AG20443 (cell line): Measurements from ENCODE around the gene COPS9.

Source experiments
- DNase-seq: peaks from one replicate; pipeline ENCODE4 v3.0.0; 2012; ENCODE audit warnings: low spot score, mixed read lengths

COPS9 gene

DNA sequence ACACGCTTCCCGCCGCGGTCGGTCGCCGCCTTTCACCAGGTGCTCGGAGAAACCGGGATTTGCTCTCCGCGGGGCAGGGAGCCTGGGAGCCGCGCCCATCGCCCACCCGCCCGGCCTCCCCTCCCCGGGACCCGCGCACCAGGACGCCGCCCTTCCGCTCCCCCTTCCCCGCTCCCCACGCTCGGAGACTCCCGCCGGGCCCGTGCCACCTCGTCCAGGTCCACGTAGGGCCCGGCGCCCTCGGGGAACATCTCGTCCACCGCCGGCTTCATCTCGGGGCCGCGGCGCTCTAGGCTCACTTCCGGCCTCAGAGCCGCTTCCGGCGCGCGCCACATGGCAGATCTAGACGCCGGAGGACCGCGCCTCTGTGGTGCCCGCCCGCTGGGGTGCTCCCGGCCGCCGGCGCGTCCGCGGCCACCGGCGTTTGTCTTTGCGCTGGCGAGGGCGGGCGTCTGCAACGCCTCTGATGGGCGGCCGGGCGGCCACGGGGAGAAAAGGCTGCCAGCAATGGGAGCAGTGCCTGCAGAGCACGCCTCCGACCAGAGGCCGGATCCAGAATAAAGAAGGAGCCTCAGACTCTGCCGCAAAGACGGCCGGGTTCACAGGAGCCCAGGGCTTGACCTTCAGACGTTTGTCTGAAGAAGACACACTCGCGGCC lies at the start of gene COPS9:
COPS9 (minus strand) TSS at position 293 of the 658 bp plus-strand sequence; CDS start at position 272, 21 bp downstream.
- DNase-seq = peak; percentile 99

DNA sequence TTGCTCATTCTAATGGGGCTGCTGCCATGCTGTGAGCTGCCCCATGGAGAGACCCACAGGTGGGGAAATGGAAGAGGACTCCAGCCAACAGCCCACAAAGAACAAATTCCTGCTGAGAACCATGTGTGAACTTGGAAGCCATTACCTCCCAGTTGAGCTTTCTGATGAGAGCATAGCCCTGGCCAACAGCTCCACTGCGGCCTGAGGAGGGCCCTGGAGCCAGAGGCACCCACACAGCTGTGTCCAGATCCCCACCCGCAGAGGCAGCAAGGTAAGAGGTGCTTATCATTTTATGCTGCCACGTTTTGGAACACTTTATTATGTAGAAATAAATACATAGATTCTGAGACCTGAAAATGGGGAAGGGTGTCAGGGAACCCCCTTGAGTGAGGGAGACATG lies 48.6 kb upstream of the COPS9 start:
- DNase-seq = no peak

DNA sequence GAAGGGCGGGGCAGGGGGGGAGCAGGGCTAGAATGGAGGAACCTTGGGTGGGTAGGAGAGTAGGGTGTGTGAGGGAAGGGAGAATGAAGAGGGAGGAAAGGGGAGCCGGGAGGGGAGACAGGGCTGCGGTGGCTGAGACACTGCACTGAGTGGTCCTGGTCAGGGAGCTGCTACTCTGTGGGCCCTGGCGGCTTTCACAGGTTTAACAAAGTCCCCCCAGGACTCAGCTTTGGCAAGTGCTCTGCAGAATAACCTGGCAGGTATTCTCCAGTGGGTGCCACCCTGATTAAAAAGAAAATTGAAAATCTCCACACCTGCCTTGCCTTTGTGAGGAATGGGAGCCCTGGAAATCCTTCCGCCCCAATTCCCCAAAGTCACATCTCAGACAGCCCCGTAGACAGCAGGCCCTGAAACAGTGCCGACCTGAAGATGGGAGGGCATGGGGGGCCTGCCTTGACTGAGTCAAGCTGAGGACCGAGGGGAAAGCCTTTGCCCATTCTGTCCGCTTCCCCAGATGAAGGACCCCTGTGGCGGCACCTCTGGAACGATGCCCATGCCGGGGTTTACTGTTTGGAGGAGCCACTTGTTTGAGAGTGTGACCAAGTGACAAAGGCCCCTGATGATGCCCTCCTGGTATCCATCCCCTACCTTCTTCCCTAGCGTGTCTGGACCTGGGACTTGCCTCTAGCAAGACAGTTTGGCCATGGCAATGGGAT lies 47.9 kb upstream of the COPS9 start:
- DNase-seq = no peak

DNA sequence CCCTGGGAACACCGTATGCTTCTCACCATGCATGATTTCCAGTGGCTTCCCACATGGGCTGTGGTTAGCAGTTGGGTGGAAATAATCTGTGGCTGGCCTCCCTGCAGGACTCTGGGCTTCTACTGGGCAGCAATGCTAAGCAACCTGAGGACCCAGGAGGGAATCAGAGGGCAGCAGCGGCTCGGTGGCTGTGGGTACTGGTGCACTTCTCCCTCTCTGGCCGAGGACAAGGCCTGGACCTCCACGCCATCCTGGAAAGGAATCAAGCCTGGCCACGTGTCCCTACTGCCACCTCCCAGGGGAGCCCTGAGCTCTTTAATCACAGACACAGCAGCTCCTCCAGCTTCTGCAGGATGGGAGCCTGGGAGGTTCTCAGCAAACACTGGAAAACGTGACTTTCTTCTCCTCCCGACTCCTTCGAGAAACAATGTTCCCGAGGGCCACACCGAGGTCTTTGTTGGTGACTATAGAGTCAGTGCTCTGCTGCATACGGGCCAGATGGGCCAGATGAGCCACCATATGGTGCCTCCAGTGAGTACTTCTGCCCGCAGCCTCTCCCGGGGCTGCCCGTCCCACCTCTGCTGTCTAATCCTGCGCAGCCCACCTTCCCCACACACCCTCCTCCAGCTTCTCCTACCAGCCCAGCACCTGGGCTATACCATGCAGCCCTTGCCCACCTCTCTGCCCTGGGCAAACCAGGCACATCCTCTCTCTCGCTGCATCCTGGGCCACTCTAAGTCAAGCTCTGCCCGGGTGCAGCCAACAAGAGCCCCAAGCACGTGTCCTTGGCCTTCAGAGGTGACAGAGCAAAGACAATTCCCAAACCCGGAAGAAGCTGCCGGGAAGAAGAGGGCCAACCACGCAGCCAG lies 47.1 kb upstream of the COPS9 start:
- DNase-seq = no peak

DNA sequence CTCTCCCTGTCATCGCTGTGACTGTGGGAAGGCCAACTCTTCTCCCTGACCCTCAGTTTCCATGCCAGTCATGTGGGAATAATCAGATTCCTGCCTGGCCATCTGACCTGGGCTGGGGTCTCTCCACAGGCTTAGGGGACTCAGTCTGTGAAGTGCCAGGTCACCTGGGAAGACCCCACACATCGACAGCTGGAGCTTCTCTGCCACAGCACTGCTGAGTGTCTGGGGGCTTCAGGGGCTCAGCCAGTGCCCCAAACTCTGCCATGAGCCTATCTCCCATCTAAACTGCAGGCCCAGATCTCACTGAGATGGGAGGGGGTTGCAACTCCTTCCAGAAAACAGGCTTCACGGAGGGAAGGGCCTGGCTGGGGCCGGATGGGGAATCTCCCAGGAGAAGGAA lies 46.4 kb upstream of the COPS9 start:
- no peak for DNase-seq

DNA sequence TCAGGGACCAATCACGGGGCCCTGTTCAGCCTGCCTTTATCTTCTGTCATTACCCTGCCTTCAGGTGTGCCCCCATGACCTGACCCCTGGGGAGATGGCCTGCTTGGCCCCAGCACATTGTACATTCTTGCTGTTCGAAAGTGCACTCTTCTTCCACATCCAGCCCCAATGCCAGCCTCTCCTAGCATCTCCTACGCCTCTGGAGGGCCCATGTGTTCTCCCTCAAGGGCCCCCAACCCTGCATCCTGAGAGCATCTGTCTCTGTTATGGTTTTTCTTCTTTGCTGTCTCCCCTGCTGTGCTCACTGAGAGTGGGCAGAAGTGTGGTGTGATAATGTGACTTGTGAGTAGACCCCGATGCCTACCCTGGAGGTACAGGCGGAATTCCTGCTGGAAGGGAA lies 45.9 kb upstream of the COPS9 start:
- no peak for DNase-seq

DNA sequence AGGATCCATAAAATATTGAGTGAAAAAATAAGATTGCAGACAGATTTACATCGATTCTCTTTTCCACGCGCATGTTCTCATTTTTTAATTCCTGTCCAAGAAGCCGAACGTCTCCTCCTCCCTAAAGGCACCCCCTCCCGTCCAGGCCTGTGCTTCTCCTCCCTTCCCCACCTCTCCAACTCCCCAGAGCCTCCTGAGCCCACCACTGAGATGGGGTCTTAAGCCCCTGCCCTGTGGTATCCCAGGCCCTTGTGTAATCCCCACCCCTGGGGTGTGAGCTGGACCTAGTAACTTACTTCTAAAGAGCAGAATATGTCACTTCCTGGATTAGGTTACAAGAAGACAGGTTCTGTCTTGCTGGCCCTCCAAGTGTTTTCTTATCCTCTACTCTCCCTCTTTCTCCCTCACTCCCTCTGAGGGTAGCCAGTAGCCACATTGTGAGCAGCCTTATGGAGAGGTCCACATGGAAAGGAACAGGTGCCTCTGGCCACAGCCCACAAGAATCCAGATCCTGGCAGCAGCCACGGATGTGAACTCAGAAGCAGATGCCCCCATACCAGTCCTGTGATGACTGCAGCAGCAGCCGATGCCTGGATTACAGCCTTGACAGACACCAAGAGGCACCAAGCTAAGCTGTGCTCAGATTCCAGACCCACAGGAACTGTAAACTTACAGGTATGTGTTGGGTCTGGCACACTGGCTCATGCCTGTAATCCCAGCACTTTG lies 44.0 kb upstream of the COPS9 start:
- DNase-seq = no peak

DNA sequence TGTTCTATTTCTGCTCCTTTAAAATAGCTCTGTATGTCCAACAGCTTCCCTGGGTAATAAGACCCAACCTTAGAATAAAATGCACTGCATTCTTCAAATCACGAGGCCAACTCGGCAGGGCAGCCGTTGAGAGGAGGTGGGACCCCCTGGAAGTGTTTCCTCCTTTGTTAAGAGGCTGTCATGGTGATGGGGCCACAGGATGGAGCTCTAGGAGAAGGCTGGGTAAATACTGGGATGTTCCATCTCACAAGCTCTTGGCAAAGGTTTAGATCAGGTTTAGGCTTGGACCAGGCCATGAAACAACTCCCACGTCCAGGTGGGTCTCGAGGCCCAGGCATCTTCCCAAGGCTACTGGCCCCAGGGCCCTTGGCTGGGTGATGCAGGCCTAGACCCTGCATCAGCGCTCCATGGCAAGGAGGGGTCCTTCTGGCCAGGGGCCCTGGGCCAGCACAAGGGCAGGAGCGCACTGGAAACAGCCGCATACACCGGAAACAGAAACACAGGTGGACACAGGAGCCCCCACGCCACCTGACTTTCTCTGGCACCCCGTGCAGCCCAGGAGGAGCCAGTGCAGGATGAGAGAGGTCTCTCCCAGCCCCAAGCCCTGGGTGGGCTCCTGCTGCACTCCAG lies 43.2 kb upstream of the COPS9 start:
- DNase-seq = no peak

DNA sequence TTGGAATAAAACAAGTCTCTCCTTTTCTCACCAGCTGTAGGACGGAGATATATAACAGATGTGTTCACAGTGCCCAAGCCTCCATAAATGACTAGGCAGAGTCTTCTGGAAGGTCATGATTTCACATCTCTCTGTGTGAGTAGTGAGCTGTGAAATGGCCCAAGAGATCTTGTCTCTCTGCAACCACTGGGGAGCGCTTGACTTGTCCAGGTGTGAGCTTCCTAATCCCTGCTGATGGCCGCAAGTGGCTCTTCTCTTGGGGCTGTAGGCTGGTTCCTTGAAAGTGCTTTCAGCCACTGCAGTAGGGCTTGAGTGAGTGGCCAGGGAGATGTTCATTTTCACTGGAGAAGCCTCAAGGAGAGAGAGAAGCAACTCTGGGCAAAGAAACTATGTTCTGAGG lies 42.5 kb upstream of the COPS9 start:
- DNase-seq = no peak

DNA sequence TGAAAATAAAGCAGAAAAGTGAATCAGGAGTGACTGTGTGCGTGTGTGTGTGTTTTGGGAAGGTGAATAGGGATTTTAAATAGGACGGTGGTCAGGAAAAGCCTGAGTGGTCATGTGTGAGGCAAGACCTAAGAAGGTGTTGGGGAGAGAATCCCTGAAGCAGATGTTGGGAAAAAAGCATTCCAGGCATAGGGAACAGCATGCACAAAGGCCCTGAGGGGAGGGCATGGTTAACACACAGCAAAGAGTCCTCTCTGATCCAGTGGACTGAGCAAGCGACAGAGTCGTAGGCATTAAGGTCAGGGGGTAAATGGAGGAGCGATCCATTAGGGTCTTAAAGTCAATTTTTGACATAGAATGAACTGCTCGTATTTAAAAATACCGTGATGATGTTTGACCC lies 38.4 kb upstream of the COPS9 start:
- no peak for DNase-seq

DNA sequence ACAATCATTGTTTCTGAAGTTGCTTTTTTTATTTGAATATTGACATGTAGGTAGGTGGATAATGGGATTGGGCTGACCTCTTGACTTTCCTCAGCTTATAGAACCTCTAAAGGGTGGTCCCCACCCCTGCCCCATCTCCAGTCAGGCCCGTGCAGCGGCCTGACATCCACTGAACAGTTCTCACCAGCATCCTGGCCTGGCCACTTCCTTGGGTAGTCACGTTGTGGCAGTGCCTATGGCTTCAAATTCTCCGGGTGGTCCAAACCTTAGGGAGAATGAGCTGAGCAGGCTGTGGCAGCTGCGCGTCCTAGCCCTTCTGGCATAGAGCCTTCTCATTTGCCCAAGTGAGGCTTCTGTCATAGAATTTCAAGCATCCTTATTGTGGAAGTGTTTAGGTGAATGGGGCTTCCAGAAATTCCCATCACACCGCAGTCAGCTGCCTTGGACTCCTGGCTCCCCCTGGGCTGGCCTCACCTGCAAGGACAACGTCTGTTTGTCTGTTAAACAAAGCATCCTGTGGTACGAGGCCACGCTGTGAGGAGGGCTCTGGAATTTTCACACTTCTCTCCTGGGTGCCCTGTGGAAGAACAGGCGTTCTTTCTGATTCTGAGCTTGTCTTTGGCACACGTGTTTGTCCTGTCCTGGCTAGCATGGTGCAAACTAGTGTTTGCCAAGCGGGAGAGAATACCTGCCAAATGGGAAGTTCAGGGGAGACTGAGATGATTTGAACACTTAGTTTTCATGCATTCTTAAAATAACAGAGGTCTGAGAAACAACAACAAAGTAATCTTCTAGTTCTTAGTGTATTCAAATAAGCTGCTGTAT lies 36.2 kb upstream of the COPS9 start:
- no peak for DNase-seq

DNA sequence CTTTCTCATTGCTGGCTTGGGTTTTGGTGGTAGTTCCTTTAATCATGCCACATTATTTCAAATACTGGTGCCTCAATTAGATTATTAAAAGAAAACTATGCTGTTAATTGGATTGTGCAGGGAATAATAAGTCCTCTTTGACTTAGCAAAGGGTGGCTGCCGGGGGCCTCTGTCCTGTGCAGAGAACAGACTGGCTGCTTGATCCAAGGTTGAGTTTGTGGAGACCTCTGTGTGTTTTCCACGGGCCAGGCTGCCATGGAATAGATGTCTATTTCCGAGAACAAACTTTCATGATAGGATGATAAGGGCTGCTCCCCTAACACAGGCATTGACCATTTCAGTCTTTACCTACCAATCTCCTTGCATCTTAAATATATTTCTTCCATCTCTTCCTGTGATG lies 34.8 kb upstream of the COPS9 start:
- DNase-seq = no peak

DNA sequence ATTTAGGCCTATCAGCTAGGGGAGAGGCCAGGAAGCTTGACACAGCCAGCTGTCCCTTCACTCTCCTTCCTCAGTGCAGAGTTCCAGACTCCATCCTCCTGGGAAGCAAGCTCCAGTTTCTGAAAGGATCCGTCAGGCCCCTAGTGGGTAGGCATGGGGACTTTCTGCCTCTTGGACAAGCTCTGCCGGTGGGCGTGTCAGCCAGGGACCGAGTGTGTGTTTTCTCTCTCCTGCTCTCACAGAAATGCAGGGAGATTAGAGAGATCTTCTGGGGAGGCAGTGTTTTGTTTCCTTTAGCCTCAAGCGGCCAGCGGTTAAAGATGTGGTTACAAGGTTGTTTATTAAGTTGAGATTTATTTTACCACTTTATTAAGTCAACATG lies 34.2 kb upstream of the COPS9 start:
- DNase-seq = no peak

DNA sequence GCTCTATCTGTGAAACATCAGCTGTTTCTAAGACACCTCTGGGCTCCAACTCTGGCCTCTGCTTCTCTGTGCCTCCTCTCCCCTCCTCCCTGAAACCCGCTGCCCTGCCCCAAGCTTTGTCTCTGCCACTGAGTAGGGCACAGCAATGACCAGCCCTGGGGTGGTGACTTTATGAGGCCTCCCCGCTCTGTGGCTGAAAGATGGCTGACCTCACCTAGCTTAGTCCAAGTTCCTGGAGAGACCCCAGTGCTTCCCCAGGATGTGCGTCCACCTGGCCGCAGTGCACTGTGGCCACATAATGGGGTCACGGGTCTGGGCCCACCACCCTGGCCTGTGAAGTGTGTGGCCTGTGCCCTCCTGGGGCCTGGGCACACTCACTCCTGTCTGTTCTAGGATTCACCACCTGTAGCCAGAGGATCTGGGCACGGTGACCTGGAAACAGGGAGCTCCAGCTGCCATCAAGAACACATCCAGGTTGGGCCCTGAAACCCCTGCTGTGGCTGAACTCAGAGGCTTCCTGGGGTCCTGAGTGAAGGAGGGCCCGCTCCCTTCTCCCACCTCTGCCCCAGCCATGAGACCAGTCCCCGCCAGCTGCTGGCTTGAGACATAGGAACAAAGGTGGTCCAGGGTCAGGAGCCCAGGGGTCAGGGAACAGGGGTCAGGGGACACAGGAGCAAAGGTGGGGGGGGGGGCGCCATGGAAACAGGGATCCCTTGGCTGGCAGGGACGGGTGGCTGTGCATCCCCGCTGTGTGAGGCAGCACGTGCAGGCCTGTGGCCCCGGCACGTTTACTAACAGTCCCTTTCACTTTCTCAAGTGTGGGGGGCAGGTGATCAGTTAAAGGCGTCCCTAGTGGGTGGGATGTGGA lies 33.6 kb upstream of the COPS9 start:
- DNase-seq = no peak

DNA sequence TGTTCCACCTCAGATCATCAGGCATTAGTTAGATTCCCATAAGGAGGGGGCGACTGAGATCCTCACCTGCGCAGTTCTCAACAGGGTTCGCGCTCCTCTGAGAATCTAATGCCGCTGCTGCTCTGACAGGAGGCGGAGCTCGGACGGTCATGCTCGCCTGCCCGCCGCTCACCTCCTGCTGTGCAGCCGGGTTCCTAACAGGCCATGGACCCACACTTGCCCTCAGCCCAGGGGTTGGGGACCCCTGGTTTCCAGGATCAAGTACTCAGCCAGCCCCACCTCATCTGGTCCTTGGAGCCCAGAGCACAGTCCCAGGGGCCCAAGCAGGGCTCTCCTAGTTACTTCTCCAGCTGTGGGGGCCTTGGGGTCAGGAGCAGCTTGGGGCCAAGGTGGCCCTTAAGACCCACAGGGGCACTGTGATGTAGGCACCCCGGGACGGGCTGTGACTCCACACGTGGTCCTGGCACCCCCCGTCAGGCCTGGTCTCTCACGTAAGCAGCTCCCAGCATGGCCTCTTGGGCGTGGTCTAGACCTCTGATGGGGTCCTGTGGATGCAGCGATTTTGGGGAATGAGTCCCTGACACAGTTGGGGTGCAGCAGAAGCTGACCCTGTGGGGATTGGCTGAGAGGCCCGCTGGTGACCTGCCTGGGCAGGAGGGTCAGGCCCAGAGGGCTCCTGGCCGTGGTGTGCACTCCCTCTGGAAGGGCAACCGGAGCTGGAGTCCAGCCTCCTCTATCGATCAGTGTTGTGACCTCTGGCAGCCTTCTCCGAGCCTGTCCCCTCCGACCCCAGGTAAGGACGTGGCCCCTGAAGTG lies 32.6 kb upstream of the COPS9 start:
- no peak for DNase-seq

DNA sequence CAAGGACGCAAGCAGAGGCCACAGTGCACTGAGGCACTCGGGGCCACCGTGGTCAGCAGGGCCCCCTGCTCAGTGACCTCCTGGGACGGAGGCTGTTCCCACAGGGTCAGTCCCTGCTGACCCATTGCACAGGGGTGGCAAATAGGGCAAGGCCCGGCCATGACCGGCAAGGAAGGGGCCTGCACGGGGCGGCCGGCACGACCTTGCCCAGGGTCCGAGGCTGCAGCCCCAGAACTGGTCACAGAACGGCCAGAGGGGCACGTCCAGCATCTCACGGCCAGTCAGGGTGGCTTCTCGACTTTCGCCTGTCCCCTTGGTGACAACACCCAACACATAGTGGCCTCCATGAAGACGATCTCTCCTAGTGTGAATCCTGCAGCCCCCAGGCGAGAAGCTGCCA lies 31.9 kb upstream of the COPS9 start:
- no peak for DNase-seq

DNA sequence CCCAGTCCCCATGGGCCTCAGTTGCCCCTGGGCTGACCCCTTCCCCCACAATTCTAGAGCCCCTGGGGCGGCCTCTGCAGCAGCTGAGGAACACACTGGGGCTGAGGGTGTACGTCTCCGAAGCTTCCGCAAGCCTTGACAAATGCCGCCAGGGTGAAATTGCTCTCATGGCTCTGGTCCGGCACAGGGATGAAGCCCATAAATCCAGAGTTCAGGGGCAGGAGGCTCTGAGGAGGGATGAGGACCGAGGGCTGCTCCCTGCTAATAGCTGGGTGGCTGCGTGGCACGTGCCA lies 31.4 kb upstream of the COPS9 start:
- DNase-seq = no peak

DNA sequence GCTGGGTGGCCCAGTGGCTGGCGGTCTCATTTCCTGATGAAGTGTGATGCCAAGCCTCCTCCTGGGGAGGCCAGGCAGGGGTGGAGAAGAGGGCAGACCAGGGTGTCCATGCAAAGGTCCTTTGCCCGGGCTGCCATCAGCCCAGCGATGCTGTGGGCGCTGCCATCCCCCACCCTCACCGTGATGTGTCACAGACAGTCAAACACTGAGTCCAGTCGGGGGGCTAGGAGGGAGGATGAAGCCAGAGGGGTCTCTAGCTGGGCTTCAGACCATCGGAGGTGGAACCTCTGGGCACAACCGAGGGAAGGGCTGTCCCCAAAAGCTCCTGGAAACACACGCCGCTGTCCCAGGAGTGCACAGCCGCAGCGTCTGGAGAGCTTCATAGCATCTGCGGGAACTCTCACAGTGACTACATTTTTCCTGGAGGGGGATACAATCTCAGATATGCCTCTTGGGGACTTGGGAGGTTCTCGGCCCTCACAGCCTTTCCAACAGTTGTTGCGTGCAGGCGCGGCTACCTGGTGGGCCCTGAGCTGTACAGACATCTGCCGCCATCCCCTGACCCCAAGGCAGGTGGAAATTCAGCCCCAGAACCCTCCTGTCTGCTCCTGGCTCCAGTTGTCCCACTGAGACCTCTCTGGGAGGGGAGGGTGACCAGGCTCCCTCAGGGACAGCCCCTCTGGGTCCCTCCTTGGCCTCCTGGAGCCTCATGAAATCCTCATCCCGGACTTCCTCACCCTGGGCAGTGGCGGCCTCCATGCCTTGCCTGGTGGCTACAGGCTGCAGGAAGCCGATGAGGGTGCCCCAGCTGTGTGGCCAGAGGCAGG lies 30.9 kb upstream of the COPS9 start:
- no peak for DNase-seq
